ENCODE results near the gene LDB3. TPM values are rescaled to one million over a fixed set of nuclear protein-coding genes. Genes with fewer than 3 reads are reported as not detected.

Gene LDB3
- total RNA-seq, 2 donors from 2014 or later: 0.11 to 0.35 TPM

DNA sequence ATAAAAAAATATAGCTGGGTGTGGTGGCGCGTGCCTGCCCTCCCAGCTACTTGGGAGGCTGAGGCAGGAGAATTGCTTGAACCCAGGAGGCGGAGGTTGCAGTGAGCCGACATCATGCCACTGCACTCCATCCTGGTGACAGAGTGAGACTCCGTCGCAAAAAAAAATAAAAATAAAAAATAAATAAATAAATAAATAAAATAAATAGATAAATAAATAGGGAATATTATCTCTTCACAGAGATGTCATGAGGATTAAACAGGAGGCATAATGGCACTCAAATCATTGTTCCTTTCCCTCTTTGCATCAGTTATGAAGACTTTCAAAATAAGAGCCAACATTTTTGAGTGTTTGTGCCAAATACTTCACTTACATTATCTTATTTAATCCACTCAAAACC is 56.1 kb downstream of the LDB3 start:
- H3K27ac ChIP-seq (ENCODE audit: low read depth, low read length): no peak overlapping the region

DNA sequence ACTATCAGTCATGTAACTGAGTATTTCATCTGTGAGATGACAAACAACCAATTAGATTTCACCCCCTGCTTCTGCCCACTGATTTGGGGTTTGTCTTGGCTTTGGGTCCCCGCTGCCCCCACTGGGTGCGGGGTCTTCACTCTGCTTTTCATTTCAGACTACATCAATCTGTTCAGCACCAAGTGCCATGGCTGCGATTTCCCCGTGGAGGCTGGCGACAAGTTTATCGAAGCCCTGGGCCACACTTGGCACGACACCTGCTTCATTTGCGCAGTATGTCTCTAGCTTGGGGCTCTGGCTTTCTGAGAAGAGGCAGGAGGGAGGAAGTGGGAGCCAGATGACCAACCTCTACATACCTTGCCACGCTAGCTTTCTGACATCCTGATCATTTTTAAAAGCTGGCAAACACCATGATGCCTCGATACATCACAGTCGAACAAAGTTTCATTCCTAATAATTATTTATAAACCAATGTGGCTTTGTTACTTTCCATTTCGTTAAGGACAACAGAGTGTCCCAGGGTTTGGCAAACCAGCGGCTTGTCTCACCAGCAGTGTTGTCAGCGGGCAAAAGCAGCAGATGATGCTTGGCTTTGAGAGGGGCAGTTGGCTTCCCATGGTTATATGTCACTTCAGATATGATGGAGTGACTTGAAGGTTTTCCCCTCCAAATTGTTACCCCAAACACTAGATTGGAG is 57.8 kb downstream of the LDB3 start:
- 94 to 100% methylated on average over 10 to 14 of the region's 14 CpGs for WGBS, 2 experiments (ENCODE audit: insufficient coverage in 1 of 2, insufficient read length in 1 of 2)
- Mint-ChIP-seq H3K36me3 (ENCODE audit: low read depth) (no peaks in the 10 kb centered on the region), H3K4me1 (peaks cover 7% of the 10 kb centered on the region), H3K27me3 (ENCODE audit: insufficient read depth) (no peaks in the 10 kb centered on the region), H3K9me3 (no peaks in the 10 kb centered on the region), H3K4me3 (no peak overlapping the region), H3K27ac (no peak overlapping the region)
- Histone ChIP-seq H3K4me3 (ENCODE audit: low read length) (no peak overlapping the region), H3K9me3 (ENCODE audit: control insufficient read depth, low read length) (no peaks in the 10 kb centered on the region), H3K36me3 (ENCODE audit: control insufficient read depth, insufficient read depth, low read length) (no peaks in the 10 kb centered on the region), H3K9ac (ENCODE audit: extremely low read depth, low read length, poor library complexity, severe bottlenecking) (no peak overlapping the region), H3K27me3 (ENCODE audit: control insufficient read depth, insufficient read depth, low read length, poor library complexity, severe bottlenecking) (no peaks in the 10 kb centered on the region), H3K4me1 (ENCODE audit: control insufficient read depth, insufficient read depth, low read length) (no peaks in the 10 kb centered on the region), H3K27ac (ENCODE audit: low read depth, low read length) (no peak overlapping the region)
- TF ChIP-seq, protein P1, sequence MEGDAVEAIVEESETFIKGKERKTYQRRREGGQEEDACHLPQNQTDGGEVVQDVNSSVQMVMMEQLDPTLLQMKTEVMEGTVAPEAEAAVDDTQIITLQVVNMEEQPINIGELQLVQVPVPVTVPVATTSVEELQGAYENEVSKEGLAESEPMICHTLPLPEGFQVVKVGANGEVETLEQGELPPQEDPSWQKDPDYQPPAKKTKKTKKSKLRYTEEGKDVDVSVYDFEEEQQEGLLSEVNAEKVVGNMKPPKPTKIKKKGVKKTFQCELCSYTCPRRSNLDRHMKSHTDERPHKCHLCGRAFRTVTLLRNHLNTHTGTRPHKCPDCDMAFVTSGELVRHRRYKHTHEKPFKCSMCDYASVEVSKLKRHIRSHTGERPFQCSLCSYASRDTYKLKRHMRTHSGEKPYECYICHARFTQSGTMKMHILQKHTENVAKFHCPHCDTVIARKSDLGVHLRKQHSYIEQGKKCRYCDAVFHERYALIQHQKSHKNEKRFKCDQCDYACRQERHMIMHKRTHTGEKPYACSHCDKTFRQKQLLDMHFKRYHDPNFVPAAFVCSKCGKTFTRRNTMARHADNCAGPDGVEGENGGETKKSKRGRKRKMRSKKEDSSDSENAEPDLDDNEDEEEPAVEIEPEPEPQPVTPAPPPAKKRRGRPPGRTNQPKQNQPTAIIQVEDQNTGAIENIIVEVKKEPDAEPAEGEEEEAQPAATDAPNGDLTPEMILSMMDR (conservative IDR thresholded peaks at IDR 0.05): no peak
- DNase-seq: no peak

More for the DNA sequence above, 56.1 kb downstream of the LDB3 start:
- H3K9me3 Mint-ChIP-seq: no peaks in the 10 kb centered on the region
- no peaks in the 10 kb centered on the region for H3K27me3 Mint-ChIP-seq (ENCODE audit: insufficient read depth)
- no peak overlapping the region for H3K4me3 ChIP-seq (ENCODE audit: low read length)
- no peak overlapping the region for H3K27ac Mint-ChIP-seq
- H3K27me3 ChIP-seq (ENCODE audit: control insufficient read depth, insufficient read depth, low read length, poor library complexity, severe bottlenecking): no peaks in the 10 kb centered on the region
- DNase-seq: no peak
- H3K36me3 ChIP-seq (ENCODE audit: control insufficient read depth, insufficient read depth, low read length): no peaks in the 10 kb centered on the region
- no peaks in the 10 kb centered on the region for H3K36me3 Mint-ChIP-seq (ENCODE audit: low read depth)
- H3K4me1 ChIP-seq (ENCODE audit: control insufficient read depth, insufficient read depth, low read length): no peaks in the 10 kb centered on the region
- TF ChIP-seq, protein P1 (conservative IDR thresholded peaks at IDR 0.05): no peak
- no peak overlapping the region for H3K4me3 Mint-ChIP-seq
- H3K9ac ChIP-seq (ENCODE audit: extremely low read depth, low read length, poor library complexity, severe bottlenecking): no peak overlapping the region
- H3K4me1 Mint-ChIP-seq: peaks cover 8% of the 10 kb centered on the region
- H3K9me3 ChIP-seq (ENCODE audit: control insufficient read depth, low read length): no peaks in the 10 kb centered on the region
- WGBS, 2 experiments (ENCODE audit: insufficient coverage in 1 of 2, insufficient read length in 1 of 2): 100% methylated on average over 3 to 4 of the region's 6 CpGs

DNA sequence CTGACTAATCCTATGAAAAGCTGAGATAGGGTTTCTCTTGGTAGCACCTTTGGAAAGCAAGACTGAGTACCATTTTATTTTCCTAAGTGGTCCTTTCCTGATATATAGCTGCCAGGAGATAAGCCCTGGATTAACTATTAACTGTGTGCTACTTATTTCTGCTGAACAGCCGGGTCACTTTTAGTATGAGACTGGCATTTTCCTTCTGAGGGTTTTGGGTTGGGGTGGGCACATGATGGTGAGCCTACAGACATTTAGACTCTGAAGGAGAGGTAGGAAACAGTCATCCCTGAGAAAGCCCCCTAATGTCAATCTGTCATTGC is 58.3 kb downstream of the LDB3 start:
- peaks cover 2% of the 10 kb centered on the region for H3K4me1 Mint-ChIP-seq
- Histone ChIP-seq H3K27me3 (ENCODE audit: control insufficient read depth, insufficient read depth, low read length, poor library complexity, severe bottlenecking) (no peaks in the 10 kb centered on the region), H3K9ac (ENCODE audit: extremely low read depth, low read length, poor library complexity, severe bottlenecking) (no peak overlapping the region), H3K4me3 (ENCODE audit: low read length) (no peak overlapping the region), H3K36me3 (ENCODE audit: control insufficient read depth, insufficient read depth, low read length) (no peaks in the 10 kb centered on the region), H3K9me3 (ENCODE audit: control insufficient read depth, low read length) (no peaks in the 10 kb centered on the region), H3K4me1 (ENCODE audit: control insufficient read depth, insufficient read depth, low read length) (no peaks in the 10 kb centered on the region), H3K27ac (ENCODE audit: low read depth, low read length) (no peak overlapping the region)
- H3K36me3 Mint-ChIP-seq (ENCODE audit: low read depth): no peaks in the 10 kb centered on the region
- WGBS, 2 experiments (ENCODE audit: insufficient coverage in 1 of 2, insufficient read length in 1 of 2): 97% methylated on average over 1 of the region's 1 CpG; no CpG with 5 or more reads in 1 of the 2 experiments
- DNase-seq: no peak
- no peak overlapping the region for H3K27ac Mint-ChIP-seq
- no peaks in the 10 kb centered on the region for H3K27me3 Mint-ChIP-seq (ENCODE audit: insufficient read depth)
- TF ChIP-seq, protein P1 (conservative IDR thresholded peaks at IDR 0.05): no peak
- H3K4me3 Mint-ChIP-seq: no peak overlapping the region
- H3K9me3 Mint-ChIP-seq: no peaks in the 10 kb centered on the region
